ENCODE data around the gene PRKCE.
"Not testable (repeated sequence)": the region's sequence is repeated elsewhere in the genome, so short reads cannot be mapped to it uniquely, and the experiment has no call there.

Gene PRKCE

GRCh38 chr2:45904267-45904945, 252.9 kb downstream of the PRKCE start:
- DNase-seq (ENCODE audit: low read depth in 2 of 3, low spot score in 1 of 3), result peak in 2 of 3 donors; percentile 7 to 13

DNA sequence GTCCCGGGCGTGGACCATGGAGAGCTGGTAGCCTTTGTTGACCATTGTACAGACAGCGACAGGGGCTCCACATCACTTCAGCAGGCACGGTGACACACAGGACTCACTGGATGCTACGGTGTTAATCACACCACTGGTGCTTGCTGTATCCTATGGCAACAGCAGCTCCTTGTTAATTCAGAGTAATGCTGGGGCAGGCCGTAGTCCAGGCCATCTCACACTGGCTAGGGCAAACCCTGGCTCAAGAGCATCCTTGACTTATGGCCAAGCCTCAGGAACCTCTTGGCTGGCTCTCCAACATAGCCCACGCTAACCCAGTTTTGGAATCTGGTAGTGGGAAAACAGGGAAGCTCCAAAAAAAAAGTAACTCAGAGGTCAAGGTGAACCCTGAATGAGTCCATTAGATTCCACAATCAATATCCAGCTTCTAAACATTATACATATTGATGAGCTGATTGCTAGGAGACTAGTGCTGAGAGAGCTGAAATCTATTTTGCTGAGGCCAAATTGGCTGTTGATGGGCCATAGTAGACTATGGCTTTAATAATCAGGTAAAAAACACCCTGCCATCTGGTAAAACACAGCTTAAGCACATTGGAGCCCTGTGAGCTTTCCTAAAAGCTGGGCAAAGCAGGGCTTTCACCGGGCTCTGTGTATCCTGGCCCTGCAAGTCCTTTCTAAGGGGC, 253.6 kb downstream of the PRKCE start:
- no peak for DNase-seq (ENCODE audit: low read depth in 2 of 3, low spot score in 1 of 3)

DNA sequence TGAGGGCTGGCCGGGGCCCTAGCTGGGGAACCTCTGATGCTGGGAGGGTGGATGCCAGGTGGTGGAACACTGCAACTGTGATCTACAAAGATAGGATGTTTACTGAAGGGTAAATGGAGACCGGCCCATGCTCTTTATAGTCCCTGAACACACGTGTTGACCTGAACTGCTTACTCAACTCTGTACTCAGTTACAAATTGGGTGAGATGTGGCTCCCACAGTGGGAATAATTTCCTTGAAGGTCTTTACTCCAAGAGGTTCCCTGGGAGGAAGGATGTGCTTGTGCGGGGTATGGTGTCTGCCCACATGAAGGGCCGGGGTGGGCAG, 254.1 kb downstream of the PRKCE start:
- no peak for DNase-seq (ENCODE audit: low read depth in 2 of 3, low spot score in 1 of 3)

DNA sequence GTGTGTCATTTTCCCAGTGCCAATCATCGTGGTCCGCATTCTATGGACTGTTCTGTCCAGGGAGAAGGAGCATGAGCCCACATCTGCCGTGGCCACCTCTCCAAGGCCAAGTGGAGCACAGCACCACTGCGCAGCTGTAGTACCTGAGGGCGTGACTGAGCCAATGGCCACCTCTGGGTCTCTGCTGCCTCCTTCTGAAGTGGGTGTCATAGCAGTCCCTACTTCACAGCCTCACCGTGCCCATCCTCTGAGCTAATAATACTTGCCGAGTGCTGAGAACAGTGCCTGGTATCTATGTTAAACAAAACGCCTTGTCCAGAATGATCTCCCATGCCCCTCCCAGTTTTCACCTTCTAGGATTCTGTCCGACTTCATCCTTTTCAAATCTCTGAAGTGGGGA, 256.1 kb downstream of the PRKCE start:
- DNase-seq (ENCODE audit: low read depth in 2 of 3, low spot score in 1 of 3), result no peak

GRCh38 chr2:45908316-45909170, 257.1 kb downstream of the PRKCE start:
- no peak for DNase-seq (ENCODE audit: low read depth in 2 of 3, low spot score in 1 of 3)

- no peak for DNase-seq (ENCODE audit: low read depth in 2 of 3, low spot score in 1 of 3)
These were observed 257.7 kb downstream of the PRKCE start for GRCh38 chr2:45909171-45909565.

DNA sequence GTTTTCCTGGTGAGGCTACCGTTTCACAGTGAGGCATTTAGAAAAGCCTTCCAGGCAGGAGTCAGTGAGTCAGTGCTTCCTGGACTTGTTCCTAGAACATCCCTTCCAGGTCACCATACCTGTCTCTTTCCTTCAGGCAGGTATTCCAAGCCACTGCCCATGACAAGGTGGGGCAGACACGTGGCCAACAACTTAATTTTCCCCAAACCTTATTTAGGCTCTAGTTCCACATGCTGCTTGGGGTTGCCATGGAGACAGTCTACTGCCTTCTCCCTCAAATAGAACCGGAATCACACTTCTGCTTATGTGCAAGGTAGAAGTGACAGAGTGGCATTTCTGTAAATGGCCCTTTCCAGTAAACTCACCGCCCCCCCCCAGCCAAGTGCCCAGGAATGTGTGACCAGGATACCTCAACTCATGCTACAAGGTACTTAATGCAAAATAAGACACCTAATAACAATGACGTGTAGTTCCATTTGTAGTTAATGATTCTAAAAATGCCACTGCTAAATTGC, 258.3 kb downstream of the PRKCE start:
- DNase-seq (ENCODE audit: low read depth in 2 of 3, low spot score in 1 of 3), result no peak

GRCh38 chr2:45910473-45911060, 259.1 kb downstream of the PRKCE start:
- DNase-seq (ENCODE audit: low read depth in 2 of 3, low spot score in 1 of 3), result no peak

- DNase-seq (ENCODE audit: low read depth in 2 of 3, low spot score in 1 of 3), result no peak
These were observed 260.1 kb downstream of the PRKCE start for GRCh38 chr2:45911538-45911937.

DNA sequence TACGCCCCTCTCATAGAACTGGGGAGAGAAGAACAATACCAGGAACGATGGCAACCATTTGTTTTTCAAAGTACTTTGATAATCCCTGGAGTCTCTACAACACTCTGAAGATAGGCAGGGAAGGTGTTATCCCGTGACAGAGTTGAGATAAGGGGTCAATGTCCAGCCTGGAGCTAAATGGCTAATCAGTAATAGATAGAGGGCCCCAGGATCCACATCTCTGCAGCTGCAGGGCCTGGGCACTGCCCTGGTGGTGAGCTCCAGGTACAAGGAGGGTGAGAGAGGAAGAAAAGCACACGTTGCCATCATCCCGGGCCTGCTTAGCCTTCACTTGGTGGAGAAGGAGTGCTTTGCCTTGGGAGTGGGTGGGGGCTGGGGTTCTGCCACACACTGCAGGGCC, 260.6 kb downstream of the PRKCE start:
- DNase-seq (ENCODE audit: low read depth in 2 of 3, low spot score in 1 of 3), result no peak

DNA sequence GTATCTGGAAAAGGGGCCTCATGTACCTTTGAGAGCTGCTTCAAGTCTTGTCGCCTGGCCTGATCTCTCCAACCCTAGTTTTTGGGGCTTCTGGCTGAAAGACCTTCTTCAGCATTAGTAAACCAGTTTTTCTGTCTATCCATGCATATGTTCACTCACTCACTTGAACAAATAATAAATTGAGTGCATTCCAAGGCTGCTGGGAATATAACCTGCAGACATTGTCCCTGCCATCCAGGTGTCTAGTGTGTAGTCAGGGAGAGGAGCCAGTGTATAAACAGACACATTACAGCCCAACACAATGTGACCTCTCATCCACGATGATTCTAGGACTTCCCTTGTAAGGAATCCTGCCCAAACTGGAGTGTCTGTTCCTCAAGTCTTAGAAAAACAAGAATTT, 262.1 kb downstream of the PRKCE start:
- DNase-seq (ENCODE audit: low read depth in 2 of 3, low spot score in 1 of 3), result no peak

GRCh38 chr2:45915523-45915922, 264.0 kb downstream of the PRKCE start:
- DNase-seq (ENCODE audit: low read depth in 2 of 3, low spot score in 1 of 3), result no peak

GRCh38 chr2:45917561-45918176, 266.2 kb downstream of the PRKCE start:
- DNase-seq (ENCODE audit: low read depth in 2 of 3, low spot score in 1 of 3), result not testable (repeated sequence)

GRCh38 chr2:45918463-45919159, 267.1 kb downstream of the PRKCE start:
- no peak for DNase-seq (ENCODE audit: low read depth in 2 of 3, low spot score in 1 of 3)

DNA sequence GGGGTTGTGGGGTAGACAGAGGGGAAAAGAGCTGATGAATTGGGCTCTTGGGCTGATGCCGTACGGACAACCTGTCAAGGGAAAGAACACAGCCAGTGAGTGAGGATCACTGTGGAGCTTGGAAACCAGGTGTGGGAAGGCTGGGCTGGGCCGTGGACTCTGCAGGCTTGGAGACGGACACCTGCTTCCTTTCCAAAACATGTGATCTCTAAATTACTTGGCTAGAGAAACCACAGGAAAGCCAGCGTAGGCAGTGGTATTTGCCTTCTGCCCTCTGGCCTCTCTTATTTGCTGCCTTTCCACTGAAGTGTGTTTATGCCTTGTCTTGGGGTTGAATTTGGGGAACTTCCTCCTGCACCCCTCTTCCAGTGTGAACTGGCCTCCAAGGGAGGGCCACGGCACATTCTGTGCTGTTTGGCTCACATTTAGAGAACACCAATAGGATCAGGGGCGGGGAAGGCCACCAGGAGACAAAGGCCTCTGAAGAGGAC, 267.7 kb downstream of the PRKCE start:
- DNase-seq (ENCODE audit: low read depth in 2 of 3, low spot score in 1 of 3), result no peak

DNA sequence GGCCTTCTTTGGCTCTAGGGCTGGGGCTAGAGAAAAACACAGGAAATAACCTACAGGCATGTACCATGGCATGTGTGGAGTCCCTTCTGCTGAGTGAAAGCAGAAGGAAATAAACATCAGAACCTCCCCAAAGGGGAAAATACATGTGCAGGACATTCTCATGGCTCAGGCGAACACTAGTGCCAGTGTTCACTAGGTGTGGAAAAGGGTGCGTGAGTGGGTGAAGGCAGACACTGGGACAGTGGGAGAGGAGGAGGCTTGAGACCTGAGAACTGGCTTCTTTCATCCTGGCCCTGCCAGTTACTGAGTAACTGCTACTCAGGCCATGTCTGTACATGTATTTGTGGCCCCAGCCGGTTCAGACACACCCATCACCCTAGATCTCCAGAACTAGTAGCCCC, 268.2 kb downstream of the PRKCE start:
- no peak for DNase-seq (ENCODE audit: low read depth in 2 of 3, low spot score in 1 of 3)

- no peak for DNase-seq (ENCODE audit: low read depth in 2 of 3, low spot score in 1 of 3)
These were observed 270.4 kb downstream of the PRKCE start for GRCh38 chr2:45921921-45922320.

DNA sequence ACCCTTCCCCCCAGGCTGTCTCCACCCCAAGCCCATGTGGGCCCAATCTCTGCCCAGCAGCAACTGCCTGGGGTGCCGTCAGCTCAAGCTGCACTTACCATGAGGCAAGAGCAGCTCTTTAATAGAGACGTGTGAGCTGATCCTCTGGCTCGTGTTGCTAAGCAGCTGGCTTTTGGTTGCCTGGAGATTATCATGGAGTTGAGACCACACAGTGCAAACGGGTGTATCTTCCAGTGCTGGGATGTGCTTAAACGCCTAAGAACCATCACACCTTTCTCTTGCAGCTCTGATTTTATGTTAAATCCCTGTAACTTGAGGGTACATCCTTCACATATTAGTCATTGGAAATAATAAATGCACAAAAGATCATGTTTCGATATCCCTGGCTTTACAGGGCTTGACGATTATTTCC, 271.1 kb downstream of the PRKCE start:
- no peak for DNase-seq (ENCODE audit: low read depth in 2 of 3, low spot score in 1 of 3)

DNA sequence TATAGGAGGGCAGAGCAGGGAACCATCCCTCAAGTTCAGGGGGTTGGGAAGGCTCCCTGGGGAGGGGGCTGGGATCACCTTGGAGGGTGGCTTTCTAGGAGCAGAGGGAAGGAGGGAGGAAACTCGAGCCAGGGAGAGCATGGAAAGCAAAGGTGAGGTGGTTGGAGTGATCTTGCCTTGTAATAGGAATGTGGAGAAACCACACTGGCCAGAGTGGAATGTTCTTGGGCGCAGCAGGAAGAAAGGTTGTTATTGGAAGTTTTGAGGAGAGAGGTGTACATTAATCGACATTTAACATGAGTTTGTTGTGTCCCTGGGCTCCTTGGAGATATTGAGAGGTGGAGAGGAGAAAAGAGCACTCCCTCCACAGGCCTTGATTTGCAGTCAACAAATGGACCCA, 272.2 kb downstream of the PRKCE start:
- no peak for DNase-seq (ENCODE audit: low read depth in 2 of 3, low spot score in 1 of 3)

GRCh38 chr2:45925026-45925425, 273.6 kb downstream of the PRKCE start:
- no peak for DNase-seq (ENCODE audit: low read depth in 2 of 3, low spot score in 1 of 3)

Measured in stimulated activated CD4-positive, alpha-beta T cell treated with anti-CD3 and anti-CD28 coated beads, Interleukin-12 subunit alpha, Interleukin-12 subunit beta, amount 100 ng/mL, for 48 hours (primary cell).